EL (cell line): Measurements from ENCODE around the gene PPP2R5C.

Experiments
- DNase-seq: peaks from one replicate; pipeline ENCODE4 v3.0.0-alpha.2; 2016

PPP2R5C gene

GRCh38 chr14:101975231-101975630 lies 213.7 kb downstream of the PPP2R5C start:
- DNase-seq, result no peak
